SK-N-SH treated with all-trans-retinoic acid at 6 μM for 48 hours (cell line): Measurements from ENCODE around the gene CPEB3.

Experiments used
- ATAC-seq: fragments of 200-7000 bp; cut with Tn5 transposase; 3 replicates; pipeline ENCODE4 v1.9.1; 2020; ENCODE audit warnings: mild to moderate bottlenecking, moderate library complexity
- ARNTL ChIP-seq: fragments of 450-650 bp; formaldehyde crosslinking; IDR thresholded peaks from 2 replicates; pipeline ENCODE4 v1.5.0; 2020; ENCODE audit warnings: low read depth, mild to moderate bottlenecking, moderate library complexity, borderline replicate concordance
- BACH2 ChIP-seq: fragments of 250-450 bp; sonication (Bioruptor Pico); IDR thresholded peaks from 2 replicates; pipeline ENCODE4 v1.9.0; 2021; ENCODE audit warnings: mild to moderate bottlenecking, borderline replicate concordance
- CSDC2 ChIP-seq: fragments of 250-450 bp; sonication (Bioruptor Pico); IDR thresholded peaks from 2 replicates; pipeline ENCODE4 v1.5.0; 2020; ENCODE audit warnings: mild to moderate bottlenecking, moderate library complexity
- ESRRG ChIP-seq: fragments of 250-450 bp; sonication (Bioruptor Pico); IDR thresholded peaks from 2 replicates; pipeline ENCODE4 v1.6.1; 2021; ENCODE audit warnings: mild to moderate bottlenecking
- ISL1 ChIP-seq: fragments of 250-450 bp; sonication (Bioruptor Pico); IDR thresholded peaks from 2 replicates; pipeline ENCODE4 v2.1.2; 2022; ENCODE audit warnings: mild to moderate bottlenecking, moderate library complexity
- OSR1 ChIP-seq: fragments of 250-450 bp; sonication (Bioruptor Pico); IDR thresholded peaks from 2 replicates; pipeline ENCODE4 v1.8.0; 2022; ENCODE audit warnings: moderate library complexity, mild to moderate bottlenecking, inconsistent platforms
- PPARA ChIP-seq: fragments of 250-450 bp; sonication (Bioruptor Pico); IDR thresholded peaks from 2 replicates; pipeline ENCODE4 v1.5.0; 2020; ENCODE audit warnings: mild to moderate bottlenecking, borderline replicate concordance
- RARB ChIP-seq: fragments of 250-450 bp; sonication (Bioruptor Pico); IDR thresholded peaks from 2 replicates; pipeline ENCODE4 v1.8.0; 2021; ENCODE audit warnings: mild to moderate bottlenecking, moderate library complexity
- SNAI2 ChIP-seq: fragments of 250-450 bp; sonication (Bioruptor Pico); IDR thresholded peaks from 2 replicates; pipeline ENCODE4 v1.5.0; 2020; ENCODE audit warnings: mild to moderate bottlenecking, moderate library complexity
- TCF4 ChIP-seq: fragments of 250-450 bp; sonication (Bioruptor Pico); IDR thresholded peaks from 2 replicates; pipeline ENCODE4 v1.8.0; 2021; ENCODE audit warnings: mild to moderate bottlenecking, moderate library complexity, borderline replicate concordance
- TOX ChIP-seq: fragments of 250-450 bp; sonication (Bioruptor Pico); IDR thresholded peaks from 2 replicates; pipeline ENCODE4 v1.8.0; 2021; ENCODE audit warnings: mild to moderate bottlenecking, moderate library complexity, borderline replicate concordance
- ZC3H10 ChIP-seq: fragments of 250-450 bp; sonication (Bioruptor Pico); IDR thresholded peaks from 2 replicates; pipeline ENCODE4 v1.5.1; 2021; ENCODE audit warnings: mild to moderate bottlenecking, moderate library complexity
- ZFP3 ChIP-seq: fragments of 250-450 bp; sonication (Bioruptor Pico); IDR thresholded peaks from 2 replicates; pipeline ENCODE4 v1.5.0; 2020; ENCODE audit warnings: mild to moderate bottlenecking, moderate library complexity
- ZFP30 ChIP-seq: fragments of 450-650 bp; formaldehyde crosslinking; IDR thresholded peaks from 2 replicates; pipeline ENCODE4 v1.5.0; 2022; ENCODE audit warnings: mild to moderate bottlenecking, moderate library complexity
- ZNF565 ChIP-seq: fragments of 450-650 bp; formaldehyde crosslinking; conservative IDR thresholded peaks from 2 replicates; pipeline ENCODE4 v1.5.0; 2020; ENCODE audit warnings: low read depth, mild to moderate bottlenecking, moderate library complexity
- ZNF70 ChIP-seq: fragments of 450-650 bp; formaldehyde crosslinking; IDR thresholded peaks from 2 replicates; pipeline ENCODE4 v1.5.0; 2020; ENCODE audit warnings: mild to moderate bottlenecking, moderate library complexity
- ZNF8 ChIP-seq: fragments of 450-650 bp; formaldehyde crosslinking; IDR thresholded peaks from 2 replicates; pipeline ENCODE4 v1.5.0; 2020; ENCODE audit warnings: mild to moderate bottlenecking, moderate library complexity
- TF ChIP-seq, protein P1 (sequence below): fragments of 250-450 bp; sonication (Bioruptor Pico); IDR thresholded peaks from 2 replicates; pipeline ENCODE4 v1.5.1; 2020; ENCODE audit warnings: low read depth, mild to moderate bottlenecking, moderate library complexity
- TF ChIP-seq, protein P2 (sequence below): fragments of 250-450 bp; sonication (Bioruptor Pico); IDR thresholded peaks from 2 replicates; pipeline ENCODE4 v1.8.0; 2021; ENCODE audit warnings: low read depth, mild to moderate bottlenecking, moderate library complexity, borderline replicate concordance
- TF ChIP-seq, protein P3 (sequence below): fragments of 250-450 bp; sonication (Bioruptor Pico); IDR thresholded peaks from 2 replicates; pipeline ENCODE4 v1.5.1; 2021; ENCODE audit warnings: mild to moderate bottlenecking, moderate library complexity
- TF ChIP-seq, protein P4 (sequence below): fragments of 250-450 bp; sonication (Bioruptor Pico); IDR thresholded peaks from 2 replicates; pipeline ENCODE4 v1.5.0; 2020; ENCODE audit warnings: mild to moderate bottlenecking, moderate library complexity

Gene CPEB3

DNA sequence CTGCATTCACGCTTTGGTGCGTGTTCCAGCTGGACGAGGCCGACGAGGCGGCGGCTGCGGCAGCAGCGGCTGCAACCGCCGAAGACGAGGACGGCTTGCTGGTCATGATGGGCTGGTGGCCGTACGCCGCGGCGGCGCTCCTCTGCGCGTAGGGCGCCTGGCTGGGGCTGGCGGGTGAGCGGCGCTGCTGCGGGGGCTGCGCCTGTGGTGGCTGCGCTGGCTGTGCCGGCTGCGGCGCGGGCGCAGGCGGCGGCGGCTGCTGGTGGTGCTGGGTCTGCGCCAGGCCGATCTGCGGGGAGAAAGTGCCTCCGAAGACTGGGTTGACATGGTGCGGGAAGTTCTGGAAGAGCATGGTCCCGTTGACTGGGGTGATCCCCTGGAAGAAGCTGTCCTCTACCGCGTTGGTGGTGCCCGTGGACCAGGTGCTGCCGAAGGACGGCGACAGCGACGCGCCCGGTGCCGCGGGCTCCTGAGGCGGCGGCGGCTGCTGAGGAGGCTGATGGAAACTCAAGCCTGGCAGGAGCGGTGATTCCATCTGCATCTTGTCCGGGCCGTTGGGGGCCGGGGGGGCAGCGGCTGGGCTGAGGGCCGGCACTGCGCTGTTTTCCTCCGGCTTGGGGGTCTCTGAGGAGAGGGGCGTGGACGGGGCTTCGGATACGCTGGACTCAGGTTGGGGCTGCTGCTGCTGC, 51.1 kb downstream of the CPEB3 start (continued):
- TF ChIP-seq, protein P1, sequence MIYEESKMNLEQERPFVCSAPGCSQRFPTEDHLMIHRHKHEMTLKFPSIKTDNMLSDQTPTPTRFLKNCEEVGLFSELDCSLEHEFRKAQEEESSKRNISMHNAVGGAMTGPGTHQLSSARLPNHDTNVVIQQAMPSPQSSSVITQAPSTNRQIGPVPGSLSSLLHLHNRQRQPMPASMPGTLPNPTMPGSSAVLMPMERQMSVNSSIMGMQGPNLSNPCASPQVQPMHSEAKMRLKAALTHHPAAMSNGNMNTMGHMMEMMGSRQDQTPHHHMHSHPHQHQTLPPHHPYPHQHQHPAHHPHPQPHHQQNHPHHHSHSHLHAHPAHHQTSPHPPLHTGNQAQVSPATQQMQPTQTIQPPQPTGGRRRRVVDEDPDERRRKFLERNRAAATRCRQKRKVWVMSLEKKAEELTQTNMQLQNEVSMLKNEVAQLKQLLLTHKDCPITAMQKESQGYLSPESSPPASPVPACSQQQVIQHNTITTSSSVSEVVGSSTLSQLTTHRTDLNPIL = no peak
- TF ChIP-seq ZNF565 (no peak), ESRRG (CRISPR knock-in tag) (no peak)

DNA sequence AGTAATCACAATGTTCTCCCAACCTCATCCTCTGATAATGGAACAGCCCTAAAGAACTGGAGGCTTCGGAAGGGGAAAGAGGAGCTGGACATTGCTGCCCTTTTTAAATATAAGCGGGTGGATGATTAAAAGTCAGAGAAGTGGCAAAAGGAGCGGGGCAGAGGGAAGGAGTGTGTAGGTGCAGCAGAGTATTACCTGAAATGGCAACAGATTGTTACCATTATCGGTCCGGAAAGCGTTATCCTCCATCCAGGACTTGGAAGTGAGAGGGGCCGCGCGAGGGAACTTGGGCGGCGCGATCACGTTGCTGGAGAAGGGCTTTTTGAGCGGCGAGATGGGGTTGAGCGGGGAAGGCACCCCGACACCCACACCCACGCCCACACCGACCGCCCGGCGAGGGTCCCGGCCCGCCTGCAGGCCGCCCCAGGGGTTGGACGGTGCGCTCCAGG, 51.7 kb downstream of the CPEB3 start:
- TF ChIP-seq TCF4 (CRISPR knock-in tag) = no peak
- no peak for ATAC-seq

DNA sequence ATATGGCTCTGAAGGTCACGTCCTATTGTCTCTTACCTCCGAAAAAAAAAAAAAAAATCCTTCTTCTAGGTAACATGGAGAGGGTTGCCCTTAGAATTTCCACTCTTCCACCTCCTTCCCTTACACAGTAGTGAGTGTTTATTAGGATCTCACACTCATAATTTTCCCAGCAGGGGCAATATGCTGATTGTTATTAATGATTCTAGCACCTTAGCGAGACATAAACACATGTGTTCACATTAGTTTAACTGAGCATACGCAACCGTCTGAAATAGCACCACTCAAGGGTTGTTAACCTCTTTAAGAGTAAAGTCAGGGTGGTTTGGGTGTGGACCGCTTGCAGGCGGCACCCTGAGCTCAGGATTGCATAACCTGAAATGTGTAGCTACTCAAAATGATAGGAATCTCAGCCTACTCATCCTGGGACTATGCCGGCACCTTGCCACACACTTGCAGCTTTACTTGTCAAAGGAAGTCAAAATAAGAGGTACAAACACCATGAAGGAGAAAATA, 52.2 kb downstream of the CPEB3 start:
- ATAC-seq = no peak
- no peak for TF ChIP-seq ISL1
- TF ChIP-seq OSR1 = no peak
- no peak for TF ChIP-seq ZNF565
- TF ChIP-seq ZFP30 (CRISPR knock-in tag) = no peak
- TF ChIP-seq, protein P2, sequence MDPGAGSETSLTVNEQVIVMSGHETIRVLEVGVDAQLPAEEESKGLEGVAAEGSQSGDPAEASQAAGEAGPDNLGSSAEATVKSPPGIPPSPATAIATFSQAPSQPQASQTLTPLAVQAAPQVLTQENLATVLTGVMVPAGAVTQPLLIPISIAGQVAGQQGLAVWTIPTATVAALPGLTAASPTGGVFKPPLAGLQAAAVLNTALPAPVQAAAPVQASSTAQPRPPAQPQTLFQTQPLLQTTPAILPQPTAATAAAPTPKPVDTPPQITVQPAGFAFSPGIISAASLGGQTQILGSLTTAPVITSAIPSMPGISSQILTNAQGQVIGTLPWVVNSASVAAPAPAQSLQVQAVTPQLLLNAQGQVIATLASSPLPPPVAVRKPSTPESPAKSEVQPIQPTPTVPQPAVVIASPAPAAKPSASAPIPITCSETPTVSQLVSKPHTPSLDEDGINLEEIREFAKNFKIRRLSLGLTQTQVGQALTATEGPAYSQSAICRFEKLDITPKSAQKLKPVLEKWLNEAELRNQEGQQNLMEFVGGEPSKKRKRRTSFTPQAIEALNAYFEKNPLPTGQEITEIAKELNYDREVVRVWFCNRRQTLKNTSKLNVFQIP (CRISPR knock-in tag) = no peak
- TF ChIP-seq, protein P3, sequence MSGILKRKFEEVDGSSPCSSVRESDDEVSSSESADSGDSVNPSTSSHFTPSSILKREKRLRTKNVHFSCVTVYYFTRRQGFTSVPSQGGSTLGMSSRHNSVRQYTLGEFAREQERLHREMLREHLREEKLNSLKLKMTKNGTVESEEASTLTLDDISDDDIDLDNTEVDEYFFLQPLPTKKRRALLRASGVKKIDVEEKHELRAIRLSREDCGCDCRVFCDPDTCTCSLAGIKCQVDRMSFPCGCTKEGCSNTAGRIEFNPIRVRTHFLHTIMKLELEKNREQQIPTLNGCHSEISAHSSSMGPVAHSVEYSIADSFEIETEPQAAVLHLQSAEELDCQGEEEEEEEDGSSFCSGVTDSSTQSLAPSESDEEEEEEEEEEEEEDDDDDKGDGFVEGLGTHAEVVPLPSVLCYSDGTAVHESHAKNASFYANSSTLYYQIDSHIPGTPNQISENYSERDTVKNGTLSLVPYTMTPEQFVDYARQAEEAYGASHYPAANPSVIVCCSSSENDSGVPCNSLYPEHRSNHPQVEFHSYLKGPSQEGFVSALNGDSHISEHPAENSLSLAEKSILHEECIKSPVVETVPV (CRISPR knock-in tag) = no peak
- TF ChIP-seq, protein P1 = no peak
- TF ChIP-seq BACH2 = no peak
- no peak for TF ChIP-seq ZC3H10 (CRISPR knock-in tag)
- TF ChIP-seq, protein P4, sequence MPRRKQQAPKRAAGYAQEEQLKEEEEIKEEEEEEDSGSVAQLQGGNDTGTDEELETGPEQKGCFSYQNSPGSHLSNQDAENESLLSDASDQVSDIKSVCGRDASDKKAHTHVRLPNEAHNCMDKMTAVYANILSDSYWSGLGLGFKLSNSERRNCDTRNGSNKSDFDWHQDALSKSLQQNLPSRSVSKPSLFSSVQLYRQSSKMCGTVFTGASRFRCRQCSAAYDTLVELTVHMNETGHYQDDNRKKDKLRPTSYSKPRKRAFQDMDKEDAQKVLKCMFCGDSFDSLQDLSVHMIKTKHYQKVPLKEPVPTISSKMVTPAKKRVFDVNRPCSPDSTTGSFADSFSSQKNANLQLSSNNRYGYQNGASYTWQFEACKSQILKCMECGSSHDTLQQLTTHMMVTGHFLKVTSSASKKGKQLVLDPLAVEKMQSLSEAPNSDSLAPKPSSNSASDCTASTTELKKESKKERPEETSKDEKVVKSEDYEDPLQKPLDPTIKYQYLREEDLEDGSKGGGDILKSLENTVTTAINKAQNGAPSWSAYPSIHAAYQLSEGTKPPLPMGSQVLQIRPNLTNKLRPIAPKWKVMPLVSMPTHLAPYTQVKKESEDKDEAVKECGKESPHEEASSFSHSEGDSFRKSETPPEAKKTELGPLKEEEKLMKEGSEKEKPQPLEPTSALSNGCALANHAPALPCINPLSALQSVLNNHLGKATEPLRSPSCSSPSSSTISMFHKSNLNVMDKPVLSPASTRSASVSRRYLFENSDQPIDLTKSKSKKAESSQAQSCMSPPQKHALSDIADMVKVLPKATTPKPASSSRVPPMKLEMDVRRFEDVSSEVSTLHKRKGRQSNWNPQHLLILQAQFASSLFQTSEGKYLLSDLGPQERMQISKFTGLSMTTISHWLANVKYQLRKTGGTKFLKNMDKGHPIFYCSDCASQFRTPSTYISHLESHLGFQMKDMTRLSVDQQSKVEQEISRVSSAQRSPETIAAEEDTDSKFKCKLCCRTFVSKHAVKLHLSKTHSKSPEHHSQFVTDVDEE (CRISPR knock-in tag) = no peak

DNA sequence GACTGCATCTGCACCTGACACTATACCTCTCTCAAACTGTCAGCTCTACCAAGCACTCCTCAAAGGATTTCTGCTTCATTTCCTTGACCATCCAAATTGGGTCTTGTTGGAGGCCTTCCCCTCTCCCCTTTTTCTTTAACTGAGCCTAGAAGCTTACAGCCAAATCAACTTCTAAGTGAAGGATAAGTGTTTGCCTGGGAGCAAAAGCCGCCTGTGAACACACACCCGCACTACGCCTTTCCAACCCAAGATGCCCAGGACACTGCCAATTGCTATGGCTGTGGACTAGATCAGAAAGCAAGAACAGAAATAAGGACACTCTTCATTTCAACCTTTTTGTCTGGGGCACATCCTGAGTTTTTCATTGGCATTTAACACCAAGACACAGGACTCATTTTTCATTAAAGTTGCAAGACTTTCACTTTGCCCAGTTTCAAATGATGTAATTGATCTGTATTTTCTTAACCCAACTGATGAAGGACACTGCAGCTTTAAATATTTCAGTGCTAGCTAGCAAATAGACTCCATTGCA, 52.8 kb downstream of the CPEB3 start:
- no peak for ATAC-seq
- TF ChIP-seq PPARA (CRISPR knock-in tag) (no peak), ZNF70 (CRISPR knock-in tag) (no peak), OSR1 (no peak), RARB (CRISPR knock-in tag) (no peak), TOX (CRISPR knock-in tag) (no peak), SNAI2 (CRISPR knock-in tag) (no peak), ZNF565 (no peak), TCF4 (CRISPR knock-in tag) (no peak), ZNF8 (CRISPR knock-in tag) (no peak), CSDC2 (no peak), ARNTL (CRISPR knock-in tag) (no peak), ZFP3 (no peak)
- TF ChIP-seq, protein P3 (CRISPR knock-in tag) = no peak
- TF ChIP-seq, protein P4 (CRISPR knock-in tag) = no peak
